ENCODE measurements around the gene ANO1. TPM values are rescaled to one million over a fixed set of nuclear protein-coding genes. Genes with fewer than 3 reads are reported as not detected.

Gene ANO1
- polyA plus RNA-seq, 3 donors, result not detected

- Histone ChIP-seq H3K79me2 (ENCODE audit: insufficient read depth, low read length) (no peaks in the 10 kb centered on the region), H3K4me1 (ENCODE audit: control insufficient read depth in 1 of 2, insufficient read depth in 2 of 2, low read length in 2 of 2) (no peaks in the 10 kb centered on the region), H3K4me2 (replicated peaks; ENCODE audit: extremely low read depth, low read length, poor library complexity, severe bottlenecking) (no peak overlapping the region), H3K27ac (ENCODE audit: low read depth in 1 of 2, low read length in 2 of 2) (no peak overlapping the region), H2AFZ (ENCODE audit: insufficient read depth, low read depth, low read length, poor library complexity, severe bottlenecking) (no peak overlapping the region), H3K27me3 (ENCODE audit: control insufficient read depth in 2 of 2, insufficient read depth in 2 of 2, low read length in 2 of 2) (no peaks in the 10 kb centered on the region), H3K9me3 (replicated peaks in 1 of 2; ENCODE audit: control insufficient read depth in 1 of 2, insufficient read depth in 1 of 2, low read length in 2 of 2) (no peaks in the 10 kb centered on the region), H3K4me3 (replicated peaks in 1 of 3; ENCODE audit: low read depth in 2 of 3, low read length in 3 of 3) (no peak overlapping the region), H4K20me1 (ENCODE audit: insufficient read depth, low read length) (no peaks in the 10 kb centered on the region), H3K36me3 (replicated peaks in 1 of 2; ENCODE audit: control insufficient read depth in 1 of 2, insufficient read depth in 2 of 2, low read length in 2 of 2) (no peaks in the 10 kb centered on the region), H3K9ac (ENCODE audit: insufficient read depth, low read length, poor library complexity, severe bottlenecking) (no peak overlapping the region)
- Mint-ChIP-seq H3K4me3 (peak overlapping the region in 1 of 2 donors; percentile 48), H3K4me1 (no peaks in the 10 kb centered on the region), H3K36me3 (no peaks in the 10 kb centered on the region), H3K27ac (peak overlapping the region in 1 of 7 donors; percentile 37), H3K27me3 (ENCODE audit: low read depth in 3 of 3) (peaks cover 0 to 11% (median 2%) of the 10 kb centered on the region in 3 donors), H3K9me3 (peaks cover 0 to 1% (median 0%) of the 10 kb centered on the region in 7 donors)
- DNase-seq, result no peak
- no peak for TF ChIP-seq CTCF (IDR thresholded peaks at IDR 0.05)
- WGBS (ENCODE audit: insufficient coverage), result 93% methylated on average over 13 of the region's 21 CpGs
- intact Hi-C loops (cut with micrococcal nuclease), result no loop called here
These were observed 46.3 kb downstream of the ANO1 start for GRCh38 chr11:70124321-70125000.

GRCh38 chr11:70126494-70126893 is 48.4 kb downstream of the ANO1 start:
- DNase-seq, result no peak
- Histone ChIP-seq H2AFZ (ENCODE audit: insufficient read depth, low read depth, low read length, poor library complexity, severe bottlenecking) (no peak overlapping the region), H4K20me1 (ENCODE audit: insufficient read depth, low read length) (no peaks in the 10 kb centered on the region), H3K4me3 (replicated peaks in 1 of 3; ENCODE audit: low read depth in 2 of 3, low read length in 3 of 3) (no peak overlapping the region), H3K9ac (ENCODE audit: insufficient read depth, low read length, poor library complexity, severe bottlenecking) (no peak overlapping the region), H3K79me2 (ENCODE audit: insufficient read depth, low read length) (no peaks in the 10 kb centered on the region), H3K27ac (ENCODE audit: low read depth in 1 of 2, low read length in 2 of 2) (no peak overlapping the region), H3K36me3 (replicated peaks in 1 of 2; ENCODE audit: control insufficient read depth in 1 of 2, insufficient read depth in 2 of 2, low read length in 2 of 2) (no peaks in the 10 kb centered on the region), H3K27me3 (ENCODE audit: control insufficient read depth in 2 of 2, insufficient read depth in 2 of 2, low read length in 2 of 2) (no peaks in the 10 kb centered on the region), H3K4me2 (replicated peaks; ENCODE audit: extremely low read depth, low read length, poor library complexity, severe bottlenecking) (no peak overlapping the region), H3K4me1 (ENCODE audit: control insufficient read depth in 1 of 2, insufficient read depth in 2 of 2, low read length in 2 of 2) (no peaks in the 10 kb centered on the region), H3K9me3 (replicated peaks in 1 of 2; ENCODE audit: control insufficient read depth in 1 of 2, insufficient read depth in 1 of 2, low read length in 2 of 2) (no peaks in the 10 kb centered on the region)
- 96% methylated on average over 7 of the region's 17 CpGs for WGBS (ENCODE audit: insufficient coverage)
- intact Hi-C loops (cut with micrococcal nuclease), result no loop called here
- Mint-ChIP-seq H3K9me3 (no peaks in the 10 kb centered on the region), H3K27ac (no peak overlapping the region), H3K36me3 (no peaks in the 10 kb centered on the region), H3K4me3 (no peak overlapping the region), H3K4me1 (no peaks in the 10 kb centered on the region), H3K27me3 (ENCODE audit: low read depth in 3 of 3) (peaks cover 1 to 15% (median 2%) of the 10 kb centered on the region in 3 donors)
- no peak for TF ChIP-seq CTCF (IDR thresholded peaks at IDR 0.05)
